Neural cell (in vitro differentiated cells): ENCODE measurements around the gene JAGN1. TPM values are rescaled to one million over a fixed set of nuclear protein-coding genes. Genes with fewer than 3 reads are reported as not detected.
"Not testable (repeated sequence)": the region's sequence is repeated elsewhere in the genome, so short reads cannot be mapped to it uniquely, and the experiment has no call there.

Source experiments
- H2AFZ ChIP-seq: fragments of 200-600, 300-800 bp; sonication (generic), shearing (Covaris generic); 2 replicates; pipeline ENCODE4 v1.6.0; 2014; ENCODE audit warnings: low read depth, mild to moderate bottlenecking, antibody characterized with exemption, low read length, moderate library complexity
- H3F3A ChIP-seq: fragments of 200-600 bp; shearing (Covaris generic); 2 replicates; pipeline ENCODE4 v1.6.1; 2016; ENCODE audit warnings: mild to moderate bottlenecking, moderate library complexity, mixed read lengths, antibody characterized with exemption, low read length; ENCODE audit not compliant: insufficient read depth, poor library complexity, severe bottlenecking
- H3K27ac ChIP-seq: fragments of 200-600, 300-800 bp; sonication (generic), shearing (Covaris generic); 2 replicates; pipeline ENCODE4 v1.5.1; 2014; ENCODE audit warnings: mild to moderate bottlenecking, low read length, moderate library complexity
- H3K27me3 ChIP-seq: fragments of 300-800, 200-600 bp; sonication (generic), shearing (Covaris generic); 2 replicates; pipeline ENCODE4 v1.6.0; 2014; ENCODE audit warnings: mild to moderate bottlenecking, low read depth, low read length, moderate library complexity; ENCODE audit not compliant: insufficient read depth
- H3K36me3 ChIP-seq: fragments of 300-800, 200-600 bp; sonication (generic), shearing (Covaris generic); 2 replicates; pipeline ENCODE4 v1.5.1; 2014; ENCODE audit warnings: mild to moderate bottlenecking, antibody characterized with exemption, low read length, moderate library complexity; ENCODE audit not compliant: insufficient read depth
- H3K4me2 ChIP-seq: fragments of 300-800, 200-600 bp; sonication (generic), shearing (Covaris generic); 2 replicates; pipeline ENCODE4 v1.6.0; 2014; ENCODE audit warnings: mild to moderate bottlenecking, low read length
- H3K4me3 ChIP-seq: fragments of 300-800, 200-600 bp; sonication (generic), shearing (Covaris generic); 2 replicates; pipeline ENCODE4 v1.5.1; 2014; ENCODE audit warnings: mild to moderate bottlenecking, low read length, moderate library complexity
- H3K79me2 ChIP-seq: fragments of 200-600 bp; shearing (Covaris generic); replicated peaks from 2 replicates; pipeline ENCODE4 v1.6.0; 2014; ENCODE audit warnings: mild to moderate bottlenecking, low read length, moderate library complexity; ENCODE audit not compliant: insufficient read depth
- H3K9ac ChIP-seq: fragments of 300-800, 200-600 bp; sonication (generic), shearing (Covaris generic); 2 replicates; pipeline ENCODE4 v1.6.1; 2016; ENCODE audit warnings: mild to moderate bottlenecking, low read length, mixed read lengths
- H3K9me2 ChIP-seq: fragments of 200-600 bp; shearing (Covaris generic); 2 replicates; pipeline ENCODE4 v1.6.1; 2016; ENCODE audit warnings: mild to moderate bottlenecking, low read length, mixed read lengths; ENCODE audit not compliant: insufficient read depth
- H3K9me3 ChIP-seq: fragments of 200-600, 300-800 bp; sonication (generic), shearing (Covaris generic); 2 replicates; pipeline ENCODE4 v1.6.1; 2016; ENCODE audit warnings: mild to moderate bottlenecking, mixed run types, low read length, moderate library complexity, mixed read lengths
- H4K20me1 ChIP-seq: fragments of 200-600 bp; shearing (Covaris generic); 2 replicates; pipeline ENCODE4 v1.6.1; 2016; ENCODE audit warnings: mild to moderate bottlenecking, mixed run types; ENCODE audit not compliant: insufficient read depth
- EP300 ChIP-seq: fragments of 450-650 bp; conservative IDR thresholded peaks from 2 replicates; pipeline ENCODE4 v1.6.1; 2014; ENCODE audit warnings: antibody characterized with exemption, mild to moderate bottlenecking, moderate library complexity; ENCODE audit not compliant: poor library complexity, severe bottlenecking
- EZH2 ChIP-seq: fragments of 200-600, 300-800 bp; shearing (Covaris generic), sonication (generic); IDR thresholded peaks from 2 replicates; pipeline ENCODE4 v1.6.1; 2014; ENCODE audit warnings: antibody characterized with exemption, low read length, borderline replicate concordance, mild to moderate bottlenecking; ENCODE audit not compliant: insufficient read depth, poor library complexity, severe bottlenecking
- MXI1 ChIP-seq: fragments of 450-650 bp; conservative IDR thresholded peaks from 2 replicates; pipeline ENCODE4 v1.6.1; 2014; ENCODE audit warnings: antibody characterized with exemption, mild to moderate bottlenecking; ENCODE audit not compliant: poor library complexity, severe bottlenecking
- POLR2AphosphoS5 ChIP-seq: IDR thresholded peaks from 2 replicates; pipeline ENCODE4 v1.6.1; 2012
- RAD21 ChIP-seq: fragments of 450-650 bp; conservative IDR thresholded peaks from 2 replicates; pipeline ENCODE4 v1.6.1; 2014; ENCODE audit warnings: antibody characterized with exemption, mild to moderate bottlenecking, moderate library complexity
- SMC3 ChIP-seq: fragments of 450-650 bp; conservative IDR thresholded peaks from 2 replicates; pipeline ENCODE4 v1.6.1; 2014; ENCODE audit warnings: antibody characterized with exemption, mild to moderate bottlenecking, moderate library complexity; ENCODE audit not compliant: poor library complexity
- TAF1 ChIP-seq: IDR thresholded peaks from 2 replicates; pipeline ENCODE4 v1.6.1; 2012; ENCODE audit warnings: low read depth
- polyA plus RNA-seq: library from polyadenylated mRNA; depleted of rRNA; stranded (reverse); fragments of >200 nt; gene quantifications from 2 replicates; pipeline ENCODE4 v1.2.3, GENCODE V29; 2014
- TF ChIP-seq, protein P1 (sequence below): fragments of 450-650 bp; IDR thresholded peaks from 2 replicates; pipeline ENCODE4 v1.5.1; 2014; ENCODE audit warnings: antibody characterized with exemption, mild to moderate bottlenecking, moderate library complexity; ENCODE audit not compliant: poor library complexity, severe bottlenecking
- TF ChIP-seq, protein P2 (sequence below): IDR thresholded peaks from 2 replicates; pipeline ENCODE4 v1.6.1; 2012; ENCODE audit warnings: borderline replicate concordance

The JAGN1 gene
- polyA plus RNA-seq, 1 donor from 2014 or later = 26.5 TPM

DNA sequence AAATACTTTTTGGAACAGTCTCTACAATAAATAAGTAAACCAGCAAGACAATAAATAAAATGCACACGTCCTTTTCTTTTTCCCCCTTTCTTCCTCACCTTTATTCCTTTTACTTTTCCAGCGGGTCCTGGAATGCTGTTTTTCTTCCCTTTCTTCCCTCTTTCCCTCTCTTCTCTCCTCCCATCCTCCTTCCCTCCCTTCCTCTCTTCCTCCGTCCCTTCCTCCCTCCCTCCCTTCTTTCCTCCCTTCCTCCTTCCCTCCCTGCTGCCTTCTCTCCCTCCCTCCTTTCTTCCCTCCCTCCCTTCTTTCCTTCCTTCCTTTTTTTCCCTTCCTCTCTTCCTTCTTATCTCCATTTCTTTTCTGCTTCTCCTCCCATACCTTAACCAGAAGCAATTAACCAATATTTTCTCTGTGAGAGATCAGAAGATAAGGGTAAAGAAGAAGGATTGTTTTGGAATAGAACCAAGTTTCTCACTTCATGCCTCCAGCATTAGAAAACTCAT is 8.9 kb downstream of the JAGN1 start:
- Histone ChIP-seq H3K27ac (no peak overlapping the region), H3K27me3 (no peaks in the 10 kb centered on the region), H3K36me3 (no peaks in the 10 kb centered on the region), H3K9me3 (no peaks in the 10 kb centered on the region), H4K20me1 (no peaks in the 10 kb centered on the region), H2AFZ (no peak overlapping the region), H3K4me2 (no peak overlapping the region), H3K79me2 (no peaks in the 10 kb centered on the region), H3F3A (no peaks in the 10 kb centered on the region), H3K9me2 (no peaks in the 10 kb centered on the region), H3K4me3 (no peak overlapping the region), H3K9ac (no peak overlapping the region)
- TF ChIP-seq EP300 = no peak
- no peak for TF ChIP-seq EZH2
- TF ChIP-seq, protein P1, sequence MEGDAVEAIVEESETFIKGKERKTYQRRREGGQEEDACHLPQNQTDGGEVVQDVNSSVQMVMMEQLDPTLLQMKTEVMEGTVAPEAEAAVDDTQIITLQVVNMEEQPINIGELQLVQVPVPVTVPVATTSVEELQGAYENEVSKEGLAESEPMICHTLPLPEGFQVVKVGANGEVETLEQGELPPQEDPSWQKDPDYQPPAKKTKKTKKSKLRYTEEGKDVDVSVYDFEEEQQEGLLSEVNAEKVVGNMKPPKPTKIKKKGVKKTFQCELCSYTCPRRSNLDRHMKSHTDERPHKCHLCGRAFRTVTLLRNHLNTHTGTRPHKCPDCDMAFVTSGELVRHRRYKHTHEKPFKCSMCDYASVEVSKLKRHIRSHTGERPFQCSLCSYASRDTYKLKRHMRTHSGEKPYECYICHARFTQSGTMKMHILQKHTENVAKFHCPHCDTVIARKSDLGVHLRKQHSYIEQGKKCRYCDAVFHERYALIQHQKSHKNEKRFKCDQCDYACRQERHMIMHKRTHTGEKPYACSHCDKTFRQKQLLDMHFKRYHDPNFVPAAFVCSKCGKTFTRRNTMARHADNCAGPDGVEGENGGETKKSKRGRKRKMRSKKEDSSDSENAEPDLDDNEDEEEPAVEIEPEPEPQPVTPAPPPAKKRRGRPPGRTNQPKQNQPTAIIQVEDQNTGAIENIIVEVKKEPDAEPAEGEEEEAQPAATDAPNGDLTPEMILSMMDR = no peak
- TF ChIP-seq MXI1 = no peak

DNA sequence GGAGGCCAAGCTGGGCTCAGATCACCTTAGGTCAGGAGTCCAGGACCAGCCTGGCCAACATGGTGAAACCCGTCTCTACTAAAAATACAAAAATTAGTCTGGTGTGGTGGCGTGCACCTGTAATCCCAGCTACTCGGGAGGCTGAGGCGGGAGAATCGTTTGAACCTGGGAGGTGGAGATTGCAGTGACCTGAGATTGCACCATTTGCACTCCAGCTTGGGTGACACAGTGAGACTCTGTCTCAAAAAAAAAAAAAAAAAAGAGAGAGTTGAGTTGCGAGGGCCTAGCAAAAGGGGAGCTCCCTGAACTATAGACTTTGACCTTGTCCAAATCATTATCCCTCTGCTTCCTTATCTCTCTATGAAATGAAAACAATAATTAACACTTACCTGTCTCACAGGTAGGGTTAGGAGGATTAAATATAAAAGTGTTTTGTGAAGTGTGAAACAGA is 10.6 kb downstream of the JAGN1 start:
- not testable (repeated sequence) for H3K9ac ChIP-seq, H3K79me2 ChIP-seq, H3K27me3 ChIP-seq, H3K4me2 ChIP-seq, H3K36me3 ChIP-seq, H3F3A ChIP-seq, H3K9me2 ChIP-seq, H3K4me3 ChIP-seq, H4K20me1 ChIP-seq, H2AFZ ChIP-seq, H3K9me3 ChIP-seq, H3K27ac ChIP-seq

DNA sequence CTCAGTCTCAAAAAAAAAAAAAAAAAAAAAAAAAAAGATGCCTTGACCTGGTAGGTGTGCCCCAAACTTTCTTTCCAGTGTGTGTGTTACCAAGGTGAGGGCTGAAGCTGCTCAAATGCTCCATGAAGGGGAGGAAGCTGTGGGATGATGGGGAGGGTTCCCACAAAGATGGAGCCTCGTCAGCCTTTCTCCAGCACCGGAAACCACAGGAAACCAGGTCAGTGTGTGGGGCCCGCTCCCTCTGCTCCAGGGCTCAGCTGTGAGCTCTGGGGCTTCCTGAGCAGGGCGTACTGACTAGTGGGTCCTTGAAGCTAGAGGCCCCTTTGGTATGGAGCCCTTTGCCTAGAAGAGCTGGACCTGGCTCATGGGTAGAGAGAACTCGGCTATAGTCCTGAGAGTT is 11.6 kb downstream of the JAGN1 start:
- no peaks in the 10 kb centered on the region for H4K20me1 ChIP-seq
- H3K27ac ChIP-seq = no peak overlapping the region
- H3K9me2 ChIP-seq = no peaks in the 10 kb centered on the region
- no peaks in the 10 kb centered on the region for H3K27me3 ChIP-seq
- no peaks in the 10 kb centered on the region for H3K9me3 ChIP-seq
- TF ChIP-seq, protein P1 = no peak
- TF ChIP-seq RAD21 (no peak), POLR2AphosphoS5 (no peak), EZH2 (no peak), SMC3 (no peak), TAF1 (no peak), EP300 (no peak), MXI1 (no peak)
- TF ChIP-seq, protein P2, sequence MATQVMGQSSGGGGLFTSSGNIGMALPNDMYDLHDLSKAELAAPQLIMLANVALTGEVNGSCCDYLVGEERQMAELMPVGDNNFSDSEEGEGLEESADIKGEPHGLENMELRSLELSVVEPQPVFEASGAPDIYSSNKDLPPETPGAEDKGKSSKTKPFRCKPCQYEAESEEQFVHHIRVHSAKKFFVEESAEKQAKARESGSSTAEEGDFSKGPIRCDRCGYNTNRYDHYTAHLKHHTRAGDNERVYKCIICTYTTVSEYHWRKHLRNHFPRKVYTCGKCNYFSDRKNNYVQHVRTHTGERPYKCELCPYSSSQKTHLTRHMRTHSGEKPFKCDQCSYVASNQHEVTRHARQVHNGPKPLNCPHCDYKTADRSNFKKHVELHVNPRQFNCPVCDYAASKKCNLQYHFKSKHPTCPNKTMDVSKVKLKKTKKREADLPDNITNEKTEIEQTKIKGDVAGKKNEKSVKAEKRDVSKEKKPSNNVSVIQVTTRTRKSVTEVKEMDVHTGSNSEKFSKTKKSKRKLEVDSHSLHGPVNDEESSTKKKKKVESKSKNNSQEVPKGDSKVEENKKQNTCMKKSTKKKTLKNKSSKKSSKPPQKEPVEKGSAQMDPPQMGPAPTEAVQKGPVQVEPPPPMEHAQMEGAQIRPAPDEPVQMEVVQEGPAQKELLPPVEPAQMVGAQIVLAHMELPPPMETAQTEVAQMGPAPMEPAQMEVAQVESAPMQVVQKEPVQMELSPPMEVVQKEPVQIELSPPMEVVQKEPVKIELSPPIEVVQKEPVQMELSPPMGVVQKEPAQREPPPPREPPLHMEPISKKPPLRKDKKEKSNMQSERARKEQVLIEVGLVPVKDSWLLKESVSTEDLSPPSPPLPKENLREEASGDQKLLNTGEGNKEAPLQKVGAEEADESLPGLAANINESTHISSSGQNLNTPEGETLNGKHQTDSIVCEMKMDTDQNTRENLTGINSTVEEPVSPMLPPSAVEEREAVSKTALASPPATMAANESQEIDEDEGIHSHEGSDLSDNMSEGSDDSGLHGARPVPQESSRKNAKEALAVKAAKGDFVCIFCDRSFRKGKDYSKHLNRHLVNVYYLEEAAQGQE = no peak
- no peaks in the 10 kb centered on the region for H3F3A ChIP-seq
- H3K79me2 ChIP-seq = no peaks in the 10 kb centered on the region
- H3K9ac ChIP-seq = no peak overlapping the region
- H3K4me3 ChIP-seq = no peak overlapping the region
- no peak overlapping the region for H2AFZ ChIP-seq
- H3K36me3 ChIP-seq = no peaks in the 10 kb centered on the region
- H3K4me2 ChIP-seq = no peak overlapping the region
